Progenitor cell of endocrine pancreas (in vitro differentiated cells): Measurements from ENCODE around the gene SPARCL1. TPM values are rescaled to one million over a fixed set of nuclear protein-coding genes. Genes with fewer than 3 reads are reported as not detected.

Experiments
- DNase-seq: peaks from one replicate; pipeline ENCODE4 v3.0.0; 2021; ENCODE audit warnings: low spot score; ENCODE audit not compliant: unreplicated experiment
- H3K27ac Mint-ChIP-seq: 2 replicates; pipeline ENCODE4 v1.8.0; 2021; ENCODE audit warnings: mild to moderate bottlenecking, moderate library complexity, mixed read lengths
- H3K27me3 Mint-ChIP-seq: 2 replicates; pipeline ENCODE4 v1.8.0; 2021; ENCODE audit warnings: mixed read lengths
- H3K36me3 Mint-ChIP-seq: 2 replicates; pipeline ENCODE4 v1.8.0; 2022; ENCODE audit warnings: mixed read lengths; ENCODE audit not compliant: insufficient read depth
- H3K4me1 Mint-ChIP-seq: 2 replicates; pipeline ENCODE4 v1.8.0; 2021; ENCODE audit warnings: low read depth, mixed read lengths
- H3K4me3 Mint-ChIP-seq: 2 replicates; pipeline ENCODE4 v1.8.0; 2021; ENCODE audit warnings: low read depth, mild to moderate bottlenecking, moderate library complexity, mixed read lengths
- H3K9me3 Mint-ChIP-seq: 2 replicates; pipeline ENCODE4 v1.8.0; 2021; ENCODE audit warnings: low read depth, mixed read lengths
- CTCF ChIP-seq: fragments of 200-600 bp; sonication (generic); IDR thresholded peaks from one replicate; pipeline ENCODE4 v1.5.0; 2021; ENCODE audit warnings: antibody characterized with exemption, mild to moderate bottlenecking; ENCODE audit not compliant: unreplicated experiment
- total RNA-seq: library from RNA; stranded (reverse); gene quantifications from 2 replicates; pipeline ENCODE4 v1.2.1, GENCODE V29; 2021

Gene SPARCL1
- total RNA-seq, 1 donor from 2014 or later = 0.41 TPM

- DNase-seq = no peak
- Mint-ChIP-seq H3K27ac (no peak overlapping the region), H3K27me3 (no peaks in the 10 kb centered on the region), H3K4me3 (no peak overlapping the region), H3K36me3 (peaks cover 1% of the 10 kb centered on the region), H3K4me1 (no peaks in the 10 kb centered on the region), H3K9me3 (peaks cover 4% of the 10 kb centered on the region)
- no peak for TF ChIP-seq CTCF
Measured at GRCh38 chr4:87541521-87541920, 12.3 kb upstream of the SPARCL1 start.

DNA sequence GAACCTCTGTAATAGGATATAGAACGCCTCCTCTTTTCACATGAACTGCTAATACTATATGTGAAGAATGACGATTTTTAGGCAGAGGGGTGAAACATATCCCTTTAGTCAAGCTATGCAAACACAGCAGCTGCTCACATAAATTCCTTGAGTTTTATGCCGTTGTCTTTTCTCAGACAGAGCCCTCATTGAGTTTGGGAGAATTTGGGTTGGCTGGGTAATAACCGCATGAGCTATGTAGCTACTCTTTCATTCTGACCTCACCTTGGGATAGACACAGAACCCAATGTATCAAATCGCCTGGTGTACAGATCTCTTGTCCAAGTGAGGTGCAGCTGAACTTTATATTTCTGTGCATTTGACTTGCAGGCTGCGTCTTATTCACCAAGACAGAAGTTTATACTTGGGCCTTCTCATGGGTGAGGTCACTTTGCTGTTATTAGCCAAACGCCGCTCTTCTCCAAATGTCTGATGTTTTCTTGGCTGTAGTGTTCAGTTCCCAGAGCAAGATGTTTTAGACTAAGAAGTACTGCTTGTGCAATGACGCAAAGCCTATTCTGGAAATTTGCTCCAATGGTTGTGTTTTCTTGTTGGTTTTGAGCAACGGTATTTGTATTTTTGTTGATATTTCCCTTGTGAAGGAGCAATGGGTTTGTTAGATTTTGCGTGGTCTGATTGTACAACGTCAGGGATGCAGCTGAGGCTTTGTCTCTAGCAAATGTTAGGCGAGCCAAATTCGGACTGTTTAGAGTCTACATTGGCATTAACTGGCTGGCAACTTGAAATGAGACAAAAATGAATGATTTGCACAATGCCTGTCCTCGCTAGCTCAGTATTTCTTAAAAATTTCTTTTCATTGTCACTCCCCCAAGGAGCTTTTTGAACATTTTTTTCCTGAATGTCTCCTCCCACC, 11.2 kb upstream of the SPARCL1 start:
- Mint-ChIP-seq H3K4me3 (no peak overlapping the region), H3K4me1 (no peaks in the 10 kb centered on the region), H3K36me3 (peaks cover 1% of the 10 kb centered on the region), H3K27me3 (no peaks in the 10 kb centered on the region), H3K9me3 (peaks cover 4% of the 10 kb centered on the region), H3K27ac (no peak overlapping the region)
- DNase-seq = no peak
- TF ChIP-seq CTCF = no peak

DNA sequence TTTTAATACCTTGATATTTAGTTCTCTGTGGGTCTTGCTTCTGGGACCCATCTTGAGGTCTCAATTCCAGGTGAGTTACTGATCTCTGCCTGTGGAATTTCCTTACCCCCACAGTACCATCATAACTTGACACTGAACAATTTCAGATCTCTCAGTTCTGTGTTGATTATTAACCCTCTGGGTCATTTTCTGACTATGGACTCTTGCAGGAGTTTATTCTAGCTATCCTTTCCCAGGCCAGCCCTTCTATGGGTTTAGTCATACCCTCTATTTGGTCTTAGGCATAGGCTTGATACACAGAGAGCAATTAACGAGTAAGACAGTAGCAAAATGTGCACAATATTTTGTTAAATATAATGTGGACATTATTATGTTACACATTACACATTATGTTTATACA, 3.7 kb upstream of the SPARCL1 start:
- DNase-seq = no peak
- Mint-ChIP-seq H3K27ac (no peak overlapping the region), H3K4me1 (peaks cover 18% of the 10 kb centered on the region), H3K9me3 (peaks cover 11% of the 10 kb centered on the region), H3K4me3 (no peak overlapping the region), H3K27me3 (no peaks in the 10 kb centered on the region), H3K36me3 (peaks cover 2% of the 10 kb centered on the region)
- no peak for TF ChIP-seq CTCF

- no peak overlapping the region for H3K27ac Mint-ChIP-seq
Measured at GRCh38 chr4:87532109-87532508, 2.9 kb upstream of the SPARCL1 start.

GRCh38 chr4:87531621-87532020, 2.4 kb upstream of the SPARCL1 start:
- no peak for DNase-seq
- Mint-ChIP-seq H3K9me3 (peaks cover 7% of the 10 kb centered on the region), H3K4me1 (peaks cover 27% of the 10 kb centered on the region), H3K4me3 (no peak overlapping the region), H3K27ac (no peak overlapping the region), H3K36me3 (peaks cover 1% of the 10 kb centered on the region), H3K27me3 (no peaks in the 10 kb centered on the region)
- no peak for TF ChIP-seq CTCF

More at GRCh38 chr4:87532109-87532508, 2.9 kb upstream of the SPARCL1 start:
- Mint-ChIP-seq H3K36me3 (peaks cover 2% of the 10 kb centered on the region), H3K4me3 (no peak overlapping the region), H3K9me3 (peaks cover 10% of the 10 kb centered on the region), H3K4me1 (peaks cover 26% of the 10 kb centered on the region), H3K27me3 (no peaks in the 10 kb centered on the region)
- no peak for DNase-seq
- no peak for TF ChIP-seq CTCF
